C4-2B (cell line): ENCODE data around the gene GOLIM4.

Experiments
- H3K27ac ChIP-seq: fragments of 450-650 bp; 2 replicates; pipeline ENCODE4 v1.5.1; 2017
- ZFX ChIP-seq: fragments of 450-650 bp; IDR thresholded peaks from 2 replicates; pipeline ENCODE4 v1.6.1; 2017
- TF ChIP-seq, protein P1 (sequence below): fragments of 450-650 bp; conservative IDR thresholded peaks from 2 replicates; pipeline ENCODE4 v1.5.1; 2017; ENCODE audit warnings: mild to moderate bottlenecking

Gene GOLIM4

DNA sequence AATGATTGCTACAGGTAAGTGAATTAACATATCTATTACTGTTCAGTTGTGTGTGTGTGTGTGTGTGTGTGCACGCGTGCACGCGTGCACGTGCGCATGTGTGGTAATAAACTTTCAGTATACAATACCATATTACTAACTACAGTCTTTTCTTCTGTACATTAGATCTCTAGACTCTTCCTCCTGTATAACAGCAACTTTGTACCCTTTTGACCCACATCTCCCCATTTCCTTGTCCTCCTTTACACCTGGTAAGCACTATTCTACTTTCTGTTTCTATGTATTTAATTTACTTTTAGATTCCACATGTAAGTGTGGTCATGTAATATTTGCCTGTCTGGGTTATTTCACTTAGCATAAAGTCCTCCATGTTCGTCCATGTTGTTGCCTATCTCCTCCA, 29.1 kb upstream of the GOLIM4 start:
- no peak for TF ChIP-seq ZFX
- TF ChIP-seq, protein P1, sequence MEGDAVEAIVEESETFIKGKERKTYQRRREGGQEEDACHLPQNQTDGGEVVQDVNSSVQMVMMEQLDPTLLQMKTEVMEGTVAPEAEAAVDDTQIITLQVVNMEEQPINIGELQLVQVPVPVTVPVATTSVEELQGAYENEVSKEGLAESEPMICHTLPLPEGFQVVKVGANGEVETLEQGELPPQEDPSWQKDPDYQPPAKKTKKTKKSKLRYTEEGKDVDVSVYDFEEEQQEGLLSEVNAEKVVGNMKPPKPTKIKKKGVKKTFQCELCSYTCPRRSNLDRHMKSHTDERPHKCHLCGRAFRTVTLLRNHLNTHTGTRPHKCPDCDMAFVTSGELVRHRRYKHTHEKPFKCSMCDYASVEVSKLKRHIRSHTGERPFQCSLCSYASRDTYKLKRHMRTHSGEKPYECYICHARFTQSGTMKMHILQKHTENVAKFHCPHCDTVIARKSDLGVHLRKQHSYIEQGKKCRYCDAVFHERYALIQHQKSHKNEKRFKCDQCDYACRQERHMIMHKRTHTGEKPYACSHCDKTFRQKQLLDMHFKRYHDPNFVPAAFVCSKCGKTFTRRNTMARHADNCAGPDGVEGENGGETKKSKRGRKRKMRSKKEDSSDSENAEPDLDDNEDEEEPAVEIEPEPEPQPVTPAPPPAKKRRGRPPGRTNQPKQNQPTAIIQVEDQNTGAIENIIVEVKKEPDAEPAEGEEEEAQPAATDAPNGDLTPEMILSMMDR = no peak
- H3K27ac ChIP-seq = no peak overlapping the region

DNA sequence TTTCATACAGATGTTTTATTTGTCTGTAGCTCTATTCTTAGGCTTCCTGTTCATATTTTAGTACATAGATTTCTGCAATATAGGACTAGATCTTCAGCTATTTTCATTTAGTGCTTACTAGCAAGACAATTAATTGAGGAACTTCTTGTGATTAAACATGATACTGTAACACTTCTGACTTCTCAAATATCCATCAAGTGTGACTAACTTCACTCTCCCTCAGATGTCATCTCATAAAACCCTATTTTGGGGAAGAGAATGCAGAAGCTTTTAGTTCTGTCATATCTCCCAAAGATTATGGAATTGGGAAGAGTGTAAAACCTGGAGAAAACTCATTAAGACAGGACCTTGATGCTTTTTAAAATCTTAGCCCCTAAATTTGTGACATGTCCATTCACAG, 28.6 kb upstream of the GOLIM4 start:
- no peak overlapping the region for H3K27ac ChIP-seq
- TF ChIP-seq, protein P1 = no peak
- no peak for TF ChIP-seq ZFX

DNA sequence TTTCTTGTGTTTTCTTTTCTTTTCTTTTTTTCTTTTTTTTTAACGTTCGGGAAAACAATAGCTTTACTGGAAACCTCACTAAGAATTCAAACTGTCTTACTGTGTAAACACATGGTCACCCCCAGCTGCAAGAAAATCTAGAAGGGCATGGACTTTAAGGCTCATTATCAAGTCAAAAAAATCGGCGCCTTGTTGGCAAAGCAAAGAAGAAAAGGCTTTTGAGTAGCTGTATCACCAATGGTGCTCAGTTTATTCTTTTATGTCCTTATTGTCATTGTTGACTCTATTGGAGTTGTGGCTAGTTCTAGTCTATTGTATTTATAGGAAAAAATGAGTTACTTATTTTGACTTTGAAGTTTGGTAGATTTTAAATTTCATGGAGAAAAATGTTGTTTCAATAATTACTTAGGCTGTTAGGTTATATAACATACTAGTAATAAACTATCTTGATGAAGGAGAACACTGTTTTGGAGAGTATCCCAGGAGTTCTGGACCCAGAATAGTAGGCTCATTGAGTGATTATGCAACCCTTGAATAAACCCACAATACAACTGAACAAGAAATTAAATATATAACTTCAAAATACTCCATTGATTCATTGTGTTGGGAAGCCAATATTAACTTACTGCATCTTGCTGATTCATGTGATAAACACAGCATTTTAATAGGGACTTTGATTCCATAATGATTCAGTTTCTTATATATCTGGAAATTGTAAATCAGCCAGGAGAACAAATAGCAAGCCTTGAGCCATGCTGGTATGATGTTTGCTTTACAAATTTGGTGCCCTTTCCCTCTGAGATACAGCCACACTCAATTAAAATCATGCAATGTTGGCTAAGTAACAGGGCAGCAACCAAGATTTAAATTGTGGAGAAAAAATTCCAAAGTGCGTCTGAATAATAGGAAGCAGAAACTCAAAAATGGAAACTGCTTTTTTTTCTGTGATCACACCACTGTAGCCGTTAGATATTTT, 27.8 kb upstream of the GOLIM4 start:
- TF ChIP-seq ZFX = no peak
- TF ChIP-seq, protein P1 = no peak
- no peak overlapping the region for H3K27ac ChIP-seq

DNA sequence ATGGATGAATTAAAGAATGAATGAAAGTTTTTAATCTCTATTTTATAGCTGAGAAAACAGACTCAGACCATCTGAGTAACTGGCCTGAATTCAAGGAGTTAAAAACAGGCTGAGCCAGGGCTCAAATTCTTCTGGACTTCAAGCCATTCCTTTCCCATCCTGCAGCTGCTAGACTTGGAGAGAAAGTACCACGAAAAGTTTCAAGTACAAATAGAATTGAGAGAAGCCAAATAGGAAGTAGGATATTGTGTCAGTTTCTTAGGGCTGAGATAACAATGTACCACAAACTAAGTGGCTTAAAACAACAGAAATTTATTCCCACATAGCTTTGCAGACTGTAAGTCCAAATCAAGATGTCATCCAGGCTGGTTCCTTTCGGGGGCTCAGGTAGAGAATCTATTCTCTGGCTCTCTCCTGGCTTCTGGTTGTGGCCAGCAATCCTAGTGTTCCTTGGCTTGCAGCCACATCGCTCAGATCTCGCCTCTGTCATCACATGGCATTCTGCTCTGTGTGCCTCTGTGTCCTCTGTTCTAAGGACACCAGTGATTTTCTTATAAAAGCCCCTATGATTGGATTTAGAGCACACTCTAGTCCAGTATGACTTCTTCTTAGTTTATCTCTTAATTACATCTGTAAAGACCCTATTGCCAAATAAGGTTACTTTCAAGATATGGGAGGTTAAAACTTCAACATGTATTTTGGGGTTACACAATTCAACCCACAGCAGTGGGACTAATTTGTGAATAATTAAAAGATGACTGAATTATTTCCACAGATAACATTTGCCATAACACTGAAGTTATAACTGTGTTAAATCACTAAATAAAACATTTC, 25.7 kb upstream of the GOLIM4 start:
- H3K27ac ChIP-seq = peak overlapping the region; percentile 36; the same call in 1 of the 2 replicates
- no peak for TF ChIP-seq ZFX
- TF ChIP-seq, protein P1 = no peak

DNA sequence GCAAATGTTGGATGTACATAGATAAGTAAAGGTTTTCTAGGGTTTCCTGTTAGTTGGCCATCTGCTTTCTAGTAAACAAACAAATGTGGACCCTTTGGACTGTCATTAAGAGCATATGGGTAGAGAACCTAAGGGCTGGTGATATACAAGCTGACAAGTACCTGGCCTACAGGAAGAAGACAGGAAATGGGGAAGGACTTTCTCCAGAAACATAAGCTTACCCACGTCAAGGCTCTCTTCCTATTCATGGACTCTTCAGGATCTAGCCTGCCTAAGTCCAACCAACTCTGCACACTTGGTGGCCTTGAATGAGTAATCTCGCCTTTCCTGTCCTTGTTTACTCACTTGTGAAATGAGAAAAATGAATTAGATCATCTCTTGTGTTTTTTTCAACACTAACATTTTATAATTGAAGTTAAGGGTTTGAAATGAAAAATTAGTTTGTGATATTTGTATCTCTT, 22.2 kb upstream of the GOLIM4 start:
- TF ChIP-seq ZFX = no peak
- TF ChIP-seq, protein P1 = no peak
- no peak overlapping the region; the same call in 1 of the 2 replicates for H3K27ac ChIP-seq

DNA sequence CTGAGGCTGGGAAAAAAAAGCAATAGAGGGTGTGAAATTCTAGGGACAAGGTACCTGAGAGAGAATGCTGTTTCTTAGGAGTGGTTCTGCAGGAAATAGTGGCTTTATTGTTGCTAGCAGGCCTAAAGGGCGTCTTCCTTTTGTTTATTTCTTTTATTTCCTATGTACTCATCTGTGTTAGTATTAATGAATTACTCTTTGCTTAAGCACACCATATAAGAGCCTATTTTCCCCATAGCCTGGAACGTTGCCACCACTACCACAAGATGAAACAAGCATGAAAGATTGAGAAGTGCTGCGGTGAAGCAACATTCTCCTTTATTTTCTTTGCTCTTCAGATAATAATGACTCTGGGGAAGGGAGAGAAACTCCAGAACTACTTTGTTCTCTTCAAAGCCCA, 21.3 kb upstream of the GOLIM4 start:
- no peak overlapping the region; the same call in 1 of the 2 replicates for H3K27ac ChIP-seq
- TF ChIP-seq, protein P1 = no peak
- TF ChIP-seq ZFX = no peak
